Measurements from ENCODE around the gene USP6.
"Not testable (repeated sequence)": the region's sequence is repeated elsewhere in the genome, so short reads cannot be mapped to it uniquely, and the experiment has no call there.

USP6 gene

GRCh38 chr17:5200360-5200759 is 84.5 kb downstream of the USP6 start:
- no peak for DNase-seq

GRCh38 chr17:5201011-5201410 is 85.2 kb downstream of the USP6 start:
- no peak for DNase-seq

GRCh38 chr17:5203178-5203907 is 87.5 kb downstream of the USP6 start:
- DNase-seq: no peak

GRCh38 chr17:5203908-5204294 is 88.1 kb downstream of the USP6 start:
- no peak for DNase-seq

GRCh38 chr17:5209396-5209795 is 93.6 kb downstream of the USP6 start:
- no peak for DNase-seq

- no peak for DNase-seq
Observed at GRCh38 chr17:5210091-5210490, 94.3 kb downstream of the USP6 start.

GRCh38 chr17:5210614-5211252 is 94.9 kb downstream of the USP6 start:
- no peak for DNase-seq

- DNase-seq: no peak
Observed at GRCh38 chr17:5211458-5211857, 95.6 kb downstream of the USP6 start.

- not testable (repeated sequence) for DNase-seq
Observed at GRCh38 chr17:5217562-5217961, 101.7 kb downstream of the USP6 start.

GRCh38 chr17:5219536-5219935 is 103.7 kb downstream of the USP6 start:
- no peak for DNase-seq

GRCh38 chr17:5220074-5220473 is 104.2 kb downstream of the USP6 start:
- DNase-seq: no peak

- not testable (repeated sequence) for DNase-seq
Observed at GRCh38 chr17:5221912-5222311, 106.1 kb downstream of the USP6 start.

Measured in cortex of kidney (tissue), 1 donor.